LNCaP clone FGC (cell line): ENCODE data around the gene C10orf71.

Experiments
- DNase-seq: peaks from one replicate; pipeline ENCODE4 v3.0.0-alpha.2; 2011; ENCODE audit warnings: low read depth
- H3K4me3 ChIP-seq: 2 replicates; pipeline ENCODE4 v1.5.1; 2011; ENCODE audit warnings: mild to moderate bottlenecking, low read depth, low read length, control low read depth
- CTCF ChIP-seq: IDR thresholded peaks from 2 replicates; pipeline ENCODE4 v1.5.1; 2012; ENCODE audit warnings: mild to moderate bottlenecking; ENCODE audit not compliant: control insufficient read depth, insufficient read depth; ENCODE audit errors: extremely low read depth

C10orf71 gene

GRCh38 chr10:49369216-49370162 lies 70.5 kb downstream of the C10orf71 start:
- no peak overlapping the region for H3K4me3 ChIP-seq
- TF ChIP-seq CTCF = no peak
- DNase-seq = no peak

- no peak for DNase-seq
- no peak for TF ChIP-seq CTCF
- no peak overlapping the region for H3K4me3 ChIP-seq
Measured at GRCh38 chr10:49370326-49371100, 71.5 kb downstream of the C10orf71 start.

GRCh38 chr10:49371967-49372366 lies 73.0 kb downstream of the C10orf71 start:
- no peak for DNase-seq

GRCh38 chr10:49373361-49373760 lies 74.4 kb downstream of the C10orf71 start:
- no peak for DNase-seq
- H3K4me3 ChIP-seq = no peak overlapping the region
- TF ChIP-seq CTCF = no peak

More at GRCh38 chr10:49371967-49372366, 73.0 kb downstream of the C10orf71 start:
- TF ChIP-seq CTCF = no peak
- H3K4me3 ChIP-seq = no peak overlapping the region

- DNase-seq = peak; percentile 79
- no peak overlapping the region for H3K4me3 ChIP-seq
- TF ChIP-seq CTCF = no peak
Measured at GRCh38 chr10:49374740-49375139, 75.8 kb downstream of the C10orf71 start.

GRCh38 chr10:49375611-49376010 lies 76.6 kb downstream of the C10orf71 start:
- no peak for TF ChIP-seq CTCF
- no peak for DNase-seq
- no peak overlapping the region for H3K4me3 ChIP-seq
